GM12892 (cell line): ENCODE measurements around the gene PPP6R2.

Experiments used
- POLR2A ChIP-seq: IDR thresholded peaks from 2 replicates; pipeline ENCODE4 v1.6.1; 2011; ENCODE audit warnings: low read depth, low read length, control low read depth
- TAF1 ChIP-seq: IDR thresholded peaks from 2 replicates; pipeline ENCODE4 v1.6.1; 2011; ENCODE audit warnings: low read depth, mild to moderate bottlenecking, control low read depth, low read length, borderline replicate concordance

GRCh38 chr22:50488886-50489285, 145.8 kb downstream of the PPP6R2 start:
- no peak for TF ChIP-seq POLR2A
- TF ChIP-seq TAF1, result no peak
